ENCODE data around the gene GHRHR. TPM values are rescaled to one million over a fixed set of nuclear protein-coding genes. Genes with fewer than 3 reads are reported as not detected.

Gene GHRHR
- total RNA-seq, 4 donors from 2014 or later = not detected

DNA sequence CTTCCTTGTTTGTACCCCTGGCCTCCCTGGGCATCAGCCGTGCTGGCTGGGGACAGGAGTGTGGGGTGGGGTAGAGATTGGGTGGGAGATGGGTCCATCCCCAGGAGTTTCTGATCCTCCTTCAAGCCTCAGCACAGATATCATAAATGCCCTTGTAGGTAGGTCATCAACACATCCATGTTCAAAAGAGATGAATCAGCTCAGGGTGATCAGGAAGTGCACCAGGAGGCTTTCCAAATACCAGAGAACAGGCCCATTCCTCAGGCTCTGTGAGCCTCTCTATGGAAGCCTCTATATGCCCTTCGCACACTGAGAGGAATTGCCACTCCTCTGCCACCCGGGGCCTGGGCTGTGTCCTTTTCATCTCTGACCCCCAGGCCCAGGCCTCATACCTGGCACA is 56.4 kb downstream of the GHRHR start:
- Histone ChIP-seq H3K4me1 (no peaks in the 10 kb centered on the region), H3K27me3 (no peaks in the 10 kb centered on the region), H3K4me3 (no peak overlapping the region), H3K36me3 (no peaks in the 10 kb centered on the region), H3K9me3 (no peaks in the 10 kb centered on the region), H3K27ac (no peak overlapping the region)
- DNase-seq = no peak
- TF ChIP-seq, protein P1, sequence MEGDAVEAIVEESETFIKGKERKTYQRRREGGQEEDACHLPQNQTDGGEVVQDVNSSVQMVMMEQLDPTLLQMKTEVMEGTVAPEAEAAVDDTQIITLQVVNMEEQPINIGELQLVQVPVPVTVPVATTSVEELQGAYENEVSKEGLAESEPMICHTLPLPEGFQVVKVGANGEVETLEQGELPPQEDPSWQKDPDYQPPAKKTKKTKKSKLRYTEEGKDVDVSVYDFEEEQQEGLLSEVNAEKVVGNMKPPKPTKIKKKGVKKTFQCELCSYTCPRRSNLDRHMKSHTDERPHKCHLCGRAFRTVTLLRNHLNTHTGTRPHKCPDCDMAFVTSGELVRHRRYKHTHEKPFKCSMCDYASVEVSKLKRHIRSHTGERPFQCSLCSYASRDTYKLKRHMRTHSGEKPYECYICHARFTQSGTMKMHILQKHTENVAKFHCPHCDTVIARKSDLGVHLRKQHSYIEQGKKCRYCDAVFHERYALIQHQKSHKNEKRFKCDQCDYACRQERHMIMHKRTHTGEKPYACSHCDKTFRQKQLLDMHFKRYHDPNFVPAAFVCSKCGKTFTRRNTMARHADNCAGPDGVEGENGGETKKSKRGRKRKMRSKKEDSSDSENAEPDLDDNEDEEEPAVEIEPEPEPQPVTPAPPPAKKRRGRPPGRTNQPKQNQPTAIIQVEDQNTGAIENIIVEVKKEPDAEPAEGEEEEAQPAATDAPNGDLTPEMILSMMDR (IDR thresholded peaks at IDR 0.05) = no peak
- no peak for TF ChIP-seq POLR2A (IDR thresholded peaks at IDR 0.05)
- 78 to 91% methylated on average over 2 of the region's 3 CpGs for WGBS, 2 donors
- intact Hi-C loops (cut with DNase I) = no loop called here

DNA sequence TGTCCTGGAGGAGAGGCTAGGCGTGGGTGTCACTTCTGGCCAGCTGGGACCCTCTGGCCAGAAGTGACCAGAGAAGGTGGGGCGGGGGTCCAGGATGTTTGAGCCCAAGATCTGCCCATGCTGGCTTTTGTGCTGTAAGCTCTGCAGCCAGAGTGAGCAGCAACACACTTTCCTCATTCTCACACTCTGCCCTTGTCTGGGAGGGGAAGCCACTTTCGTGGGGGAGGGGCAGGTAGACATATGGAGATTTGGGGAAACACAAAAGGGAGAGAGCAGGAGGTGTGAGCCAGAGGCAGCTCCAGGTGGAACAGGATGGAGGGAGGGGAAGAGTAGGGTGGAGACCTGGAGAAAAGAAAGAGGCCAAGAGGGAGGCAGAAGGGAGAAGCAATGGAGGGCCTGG is 56.9 kb downstream of the GHRHR start:
- no peaks in the 10 kb centered on the region for H3K4me1 ChIP-seq
- no peak for DNase-seq
- intact Hi-C loops (cut with DNase I) = no loop called here
- H3K9me3 ChIP-seq = no peaks in the 10 kb centered on the region
- H3K27me3 ChIP-seq = no peaks in the 10 kb centered on the region
- WGBS, 2 donors = 70 to 84% methylated on average over 2 to 3 of the region's 3 CpGs
- H3K27ac ChIP-seq = no peak overlapping the region
- H3K4me3 ChIP-seq = no peak overlapping the region
- H3K36me3 ChIP-seq = no peaks in the 10 kb centered on the region
- no peak for TF ChIP-seq POLR2A (IDR thresholded peaks at IDR 0.05)
- TF ChIP-seq, protein P1 (IDR thresholded peaks at IDR 0.05) = no peak

DNA sequence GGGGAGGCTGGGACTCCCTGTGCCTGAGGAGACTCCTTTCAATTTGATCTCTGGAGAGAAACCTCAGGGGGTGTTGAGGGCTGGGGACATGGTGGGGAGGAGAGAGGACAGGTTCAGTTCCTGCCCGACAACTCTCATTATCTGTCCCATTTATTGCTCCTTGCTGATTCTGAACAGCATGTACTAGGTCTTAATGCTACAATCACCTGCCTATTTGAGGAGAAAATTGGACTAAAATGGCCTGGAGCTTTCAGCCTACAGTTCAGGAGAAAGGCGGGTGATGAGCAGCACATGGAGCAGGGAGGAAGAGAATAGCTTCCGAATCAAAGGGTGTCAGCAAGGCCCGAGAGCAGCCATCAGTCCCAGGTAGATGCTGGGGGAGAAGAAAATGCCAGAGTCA is 58.4 kb downstream of the GHRHR start:
- 75 to 92% methylated on average over 4 of the region's 4 CpGs for WGBS, 2 donors

DNA sequence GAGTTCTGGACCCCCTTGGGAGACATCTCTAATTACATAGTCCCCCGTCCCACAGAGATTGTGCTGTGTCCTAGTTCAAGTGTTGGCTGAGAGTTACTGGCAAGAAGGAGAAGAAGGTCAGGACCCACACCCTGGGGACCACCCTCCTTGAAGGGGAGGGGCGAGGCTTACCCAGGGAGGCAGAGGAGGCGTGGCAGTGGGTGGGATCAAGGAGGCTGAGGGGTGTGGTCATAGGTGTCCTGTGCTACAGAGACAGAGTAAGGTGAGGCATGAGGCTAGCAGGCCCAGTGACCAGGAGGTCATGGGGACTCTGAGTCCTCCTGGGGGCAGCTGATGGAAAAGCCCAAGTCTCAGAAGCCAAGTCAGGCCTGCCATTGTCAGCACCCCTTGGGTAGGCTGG is 59.0 kb downstream of the GHRHR start:
- no peak for TF ChIP-seq POLR2A (IDR thresholded peaks at IDR 0.05)
- TF ChIP-seq, protein P1 (IDR thresholded peaks at IDR 0.05) = no peak

More for the DNA sequence above, 58.4 kb downstream of the GHRHR start:
- Histone ChIP-seq H3K4me1 (peaks cover 0 to 9% (median 6%) of the 10 kb centered on the region in 3 donors), H3K4me3 (no peak overlapping the region), H3K9me3 (no peaks in the 10 kb centered on the region), H3K36me3 (no peaks in the 10 kb centered on the region), H3K27ac (no peak overlapping the region), H3K27me3 (no peaks in the 10 kb centered on the region)
- intact Hi-C loops (cut with DNase I) = no loop called here
- TF ChIP-seq, protein P1 (IDR thresholded peaks at IDR 0.05) = no peak
- TF ChIP-seq POLR2A (IDR thresholded peaks at IDR 0.05) = no peak
- no peak for DNase-seq

DNA sequence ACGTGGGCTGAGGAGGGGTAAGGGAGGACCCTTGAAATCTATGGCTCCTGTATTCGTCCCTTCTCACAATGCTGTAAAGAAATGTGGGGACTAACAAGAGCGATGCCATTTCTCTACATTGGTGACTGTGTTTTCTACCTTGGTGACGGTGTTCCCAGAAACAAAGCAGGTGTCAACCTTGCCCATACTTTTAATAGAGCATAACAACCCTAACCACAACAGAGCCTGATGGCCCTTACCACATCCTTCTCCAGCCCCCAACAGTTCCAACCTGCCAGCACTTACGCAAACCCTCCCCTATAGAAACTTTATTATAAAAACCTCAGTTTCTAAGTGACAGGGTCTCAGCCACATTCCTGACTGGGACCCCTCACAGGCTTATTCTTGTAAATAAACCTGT is 60.1 kb downstream of the GHRHR start:
- 88 to 92% methylated on average over 5 of the region's 5 CpGs for WGBS, 2 donors
- no peak overlapping the region for H3K4me3 ChIP-seq
- intact Hi-C loops (cut with DNase I) = no loop called here
- H3K27ac ChIP-seq = no peak overlapping the region
- TF ChIP-seq POLR2A (IDR thresholded peaks at IDR 0.05) = no peak
- TF ChIP-seq, protein P1 (IDR thresholded peaks at IDR 0.05) = no peak
- no peaks in the 10 kb centered on the region for H3K9me3 ChIP-seq
- H3K4me1 ChIP-seq = peaks cover 0 to 16% (median 6%) of the 10 kb centered on the region in 3 donors
- H3K27me3 ChIP-seq = no peaks in the 10 kb centered on the region
- DNase-seq = no peak
- no peaks in the 10 kb centered on the region for H3K36me3 ChIP-seq

More for the DNA sequence above, 59.0 kb downstream of the GHRHR start:
- intact Hi-C loops (cut with DNase I) = no loop called here
- Histone ChIP-seq H3K36me3 (no peaks in the 10 kb centered on the region), H3K4me3 (no peak overlapping the region), H3K9me3 (no peaks in the 10 kb centered on the region), H3K4me1 (peaks cover 0 to 15% (median 6%) of the 10 kb centered on the region in 3 donors), H3K27ac (no peak overlapping the region), H3K27me3 (no peaks in the 10 kb centered on the region)
- 88% methylated on average over 1 of the region's 3 CpGs; no CpG with 5 or more reads in 1 of the 2 donors for WGBS, 2 donors
- DNase-seq = no peak

Measured in esophagus squamous epithelium (tissue), 5 donors.